Measurements from ENCODE around the gene RPS15A. TPM values are rescaled to one million over a fixed set of nuclear protein-coding genes. Genes with fewer than 3 reads are reported as not detected.

The RPS15A gene
- total RNA-seq, 2 donors from 2014 or later: 829 to 900 TPM

GRCh38 chr16:18832613-18833012, 42.5 kb upstream of the RPS15A start:
- ATAC-seq (ENCODE audit: insufficient number of reproducible peaks, low FRiP score, low read depth) (no peak), DNase-seq (ENCODE audit: low spot score) (no peak)
- H3K4me3 ChIP-seq: no peak overlapping the region

GRCh38 chr16:18832006-18832405, 41.9 kb upstream of the RPS15A start:
- no peak overlapping the region for H3K27ac ChIP-seq
- no peaks in the 10 kb centered on the region for H3K27me3 ChIP-seq (replicated peaks; ENCODE audit: insufficient read depth)
- ATAC-seq (ENCODE audit: insufficient number of reproducible peaks, low FRiP score, low read depth) (no peak), DNase-seq (ENCODE audit: low spot score) (no peak)
- no peaks in the 10 kb centered on the region for H3K4me1 ChIP-seq (ENCODE audit: control insufficient read depth in 1 of 2, low read depth in 2 of 2)
- H3K9me3 ChIP-seq: no peaks in the 10 kb centered on the region
- no peak overlapping the region for H3K4me3 ChIP-seq
- no peak for TF ChIP-seq CTCF (IDR thresholded peaks at IDR 0.05)
- H3K36me3 ChIP-seq: peaks cover 83% of the 10 kb centered on the region

More at GRCh38 chr16:18832613-18833012, 42.5 kb upstream of the RPS15A start:
- Histone ChIP-seq H3K27me3 (replicated peaks; ENCODE audit: insufficient read depth) (no peaks in the 10 kb centered on the region), H3K9me3 (no peaks in the 10 kb centered on the region), H3K27ac (no peak overlapping the region), H3K36me3 (peaks cover 87% of the 10 kb centered on the region), H3K4me1 (ENCODE audit: control insufficient read depth in 1 of 2, low read depth in 2 of 2) (no peaks in the 10 kb centered on the region)
- no peak for TF ChIP-seq CTCF (IDR thresholded peaks at IDR 0.05)

- Histone ChIP-seq H3K4me3 (no peak overlapping the region), H3K36me3 (peaks cover 59% of the 10 kb centered on the region)
Observed at GRCh38 chr16:18829251-18829650, 39.1 kb upstream of the RPS15A start.

GRCh38 chr16:18827890-18828289, 37.8 kb upstream of the RPS15A start:
- ATAC-seq (ENCODE audit: insufficient number of reproducible peaks, low FRiP score, low read depth): no peak
- Histone ChIP-seq H3K36me3 (peaks cover 48% of the 10 kb centered on the region), H3K4me3 (no peak overlapping the region)

More at GRCh38 chr16:18829251-18829650, 39.1 kb upstream of the RPS15A start:
- TF ChIP-seq CTCF (IDR thresholded peaks at IDR 0.05): no peak
- no peaks in the 10 kb centered on the region for H3K9me3 ChIP-seq
- no peak overlapping the region for H3K27ac ChIP-seq
- H3K27me3 ChIP-seq (replicated peaks; ENCODE audit: insufficient read depth): no peaks in the 10 kb centered on the region
- no peak for ATAC-seq (ENCODE audit: insufficient number of reproducible peaks, low FRiP score, low read depth)
- no peak for DNase-seq (ENCODE audit: low spot score)
- no peaks in the 10 kb centered on the region for H3K4me1 ChIP-seq (ENCODE audit: control insufficient read depth in 1 of 2, low read depth in 2 of 2)

GRCh38 chr16:18816286-18816685, 26.2 kb upstream of the RPS15A start:
- no peak for TF ChIP-seq CTCF (IDR thresholded peaks at IDR 0.05)
- no peak for DNase-seq (ENCODE audit: low spot score)
- ATAC-seq (ENCODE audit: insufficient number of reproducible peaks, low FRiP score, low read depth): no peak
- no peak overlapping the region for H3K27ac ChIP-seq
- H3K4me3 ChIP-seq: no peak overlapping the region
- H3K9me3 ChIP-seq: no peaks in the 10 kb centered on the region
- no peaks in the 10 kb centered on the region for H3K27me3 ChIP-seq (replicated peaks; ENCODE audit: insufficient read depth)
- no peaks in the 10 kb centered on the region for H3K4me1 ChIP-seq (ENCODE audit: control insufficient read depth in 1 of 2, low read depth in 2 of 2)
- peaks cover 58% of the 10 kb centered on the region for H3K36me3 ChIP-seq

More at GRCh38 chr16:18827890-18828289, 37.8 kb upstream of the RPS15A start:
- no peaks in the 10 kb centered on the region for H3K9me3 ChIP-seq
- TF ChIP-seq CTCF (IDR thresholded peaks at IDR 0.05): no peak
- no peak overlapping the region for H3K27ac ChIP-seq
- H3K27me3 ChIP-seq (replicated peaks; ENCODE audit: insufficient read depth): no peaks in the 10 kb centered on the region
- no peak for DNase-seq (ENCODE audit: low spot score)
- H3K4me1 ChIP-seq (ENCODE audit: control insufficient read depth in 1 of 2, low read depth in 2 of 2): no peaks in the 10 kb centered on the region
